Measurements from ENCODE around the gene ARL6IP6. TPM values are rescaled to one million over a fixed set of nuclear protein-coding genes. Genes with fewer than 3 reads are reported as not detected.

ARL6IP6 gene
- polyA plus RNA-seq, 1 donor = 22.6 TPM

GRCh38 chr2:152790883-152791282 lies 72.5 kb downstream of the ARL6IP6 start:
- DNase-seq = no peak
- H3K36me3 ChIP-seq (ENCODE audit: control insufficient read depth, insufficient read depth, low read length) = no peaks in the 10 kb centered on the region
- no peaks in the 10 kb centered on the region for H3K4me1 ChIP-seq (ENCODE audit: control insufficient read depth, insufficient read depth, low read length)
- no peak overlapping the region for H3K27ac ChIP-seq (ENCODE audit: low read length)
- H3K9me3 ChIP-seq (ENCODE audit: control insufficient read depth, low read depth, low read length) = no peaks in the 10 kb centered on the region
- no peaks in the 10 kb centered on the region for H3K27me3 ChIP-seq (ENCODE audit: control insufficient read depth, insufficient read depth, low read length)
- WGBS (ENCODE audit: insufficient coverage, low lambda C conversion rate) = no CpG with 5 or more reads among the region's 9 CpGs
- no peak overlapping the region for H3K4me3 ChIP-seq (ENCODE audit: low read length)

- Histone ChIP-seq H3K27me3 (ENCODE audit: control insufficient read depth, insufficient read depth, low read length) (no peaks in the 10 kb centered on the region), H3K4me1 (ENCODE audit: control insufficient read depth, insufficient read depth, low read length) (no peaks in the 10 kb centered on the region), H3K9me3 (ENCODE audit: control insufficient read depth, low read depth, low read length) (no peaks in the 10 kb centered on the region), H3K4me3 (ENCODE audit: low read length) (no peak overlapping the region), H3K27ac (ENCODE audit: low read length) (no peak overlapping the region), H3K36me3 (ENCODE audit: control insufficient read depth, insufficient read depth, low read length) (no peaks in the 10 kb centered on the region)
- no peak for DNase-seq
- WGBS (ENCODE audit: insufficient coverage, low lambda C conversion rate) = no CpG with 5 or more reads among the region's 3 CpGs
Measured at GRCh38 chr2:152791979-152792378, 73.6 kb downstream of the ARL6IP6 start.

GRCh38 chr2:152792974-152793373 lies 74.6 kb downstream of the ARL6IP6 start:
- Histone ChIP-seq H3K4me1 (ENCODE audit: control insufficient read depth, insufficient read depth, low read length) (no peaks in the 10 kb centered on the region), H3K4me3 (ENCODE audit: low read length) (no peak overlapping the region), H3K27me3 (ENCODE audit: control insufficient read depth, insufficient read depth, low read length) (no peaks in the 10 kb centered on the region), H3K9me3 (ENCODE audit: control insufficient read depth, low read depth, low read length) (no peaks in the 10 kb centered on the region), H3K36me3 (ENCODE audit: control insufficient read depth, insufficient read depth, low read length) (no peaks in the 10 kb centered on the region), H3K27ac (ENCODE audit: low read length) (no peak overlapping the region)
- 100% methylated on average over 1 of the region's 4 CpGs for WGBS (ENCODE audit: insufficient coverage, low lambda C conversion rate)
- no peak for DNase-seq

- no peaks in the 10 kb centered on the region for H3K36me3 ChIP-seq (ENCODE audit: control insufficient read depth, insufficient read depth, low read length)
- WGBS (ENCODE audit: insufficient coverage, low lambda C conversion rate) = no CpG with 5 or more reads among the region's 1 CpG
- H3K27me3 ChIP-seq (ENCODE audit: control insufficient read depth, insufficient read depth, low read length) = no peaks in the 10 kb centered on the region
- H3K9me3 ChIP-seq (ENCODE audit: control insufficient read depth, low read depth, low read length) = no peaks in the 10 kb centered on the region
- no peak overlapping the region for H3K27ac ChIP-seq (ENCODE audit: low read length)
- H3K4me3 ChIP-seq (ENCODE audit: low read length) = no peak overlapping the region
- DNase-seq = no peak
- H3K4me1 ChIP-seq (ENCODE audit: control insufficient read depth, insufficient read depth, low read length) = no peaks in the 10 kb centered on the region
Measured at GRCh38 chr2:152796941-152797340, 78.5 kb downstream of the ARL6IP6 start.

GRCh38 chr2:152804687-152805408 lies 86.4 kb downstream of the ARL6IP6 start:
- Histone ChIP-seq H3K4me3 (ENCODE audit: low read length) (no peak overlapping the region), H3K36me3 (ENCODE audit: control insufficient read depth, insufficient read depth, low read length) (no peaks in the 10 kb centered on the region), H3K27me3 (ENCODE audit: control insufficient read depth, insufficient read depth, low read length) (no peaks in the 10 kb centered on the region), H3K4me1 (ENCODE audit: control insufficient read depth, insufficient read depth, low read length) (no peaks in the 10 kb centered on the region), H3K27ac (ENCODE audit: low read length) (no peak overlapping the region), H3K9me3 (ENCODE audit: control insufficient read depth, low read depth, low read length) (peaks cover 5% of the 10 kb centered on the region)
- no CpG with 5 or more reads among the region's 29 CpGs for WGBS (ENCODE audit: insufficient coverage, low lambda C conversion rate)
- DNase-seq = no peak

GRCh38 chr2:152811916-152812315 lies 93.5 kb downstream of the ARL6IP6 start:
- H3K4me1 ChIP-seq (ENCODE audit: control insufficient read depth, insufficient read depth, low read length) = no peaks in the 10 kb centered on the region
- no peak overlapping the region for H3K4me3 ChIP-seq (ENCODE audit: low read length)
- H3K27me3 ChIP-seq (ENCODE audit: control insufficient read depth, insufficient read depth, low read length) = no peaks in the 10 kb centered on the region
- H3K9me3 ChIP-seq (ENCODE audit: control insufficient read depth, low read depth, low read length) = peaks cover 2% of the 10 kb centered on the region
- no peaks in the 10 kb centered on the region for H3K36me3 ChIP-seq (ENCODE audit: control insufficient read depth, insufficient read depth, low read length)
- 75% methylated on average over 1 of the region's 3 CpGs for WGBS (ENCODE audit: insufficient coverage, low lambda C conversion rate)
- H3K27ac ChIP-seq (ENCODE audit: low read length) = no peak overlapping the region
- DNase-seq = no peak

Other genes with a start within 250 kb of the ARL6IP6 start
- gene PRPF40A, start 1.2 kb upstream of the ARL6IP6 start, polyA plus RNA-seq = 83.5 TPM